Stomach (tissue), 4 donors: ENCODE data around the gene GSAP.

Experiments used
- EP300 ChIP-seq: sonication (generic); formaldehyde crosslinking; IDR thresholded peaks from one replicate; pipeline ENCODE4 v1.6.1; 2017; ENCODE audit warnings: antibody characterized with exemption
- POLR2A ChIP-seq, 4 donors: fragments of 450-650 bp; IDR thresholded peaks; one replicate each; pipeline ENCODE4 v1.6.1; 2016; ENCODE audit warnings: antibody characterized with exemption in 4 of 4, control low read depth in 2 of 4, mild to moderate bottlenecking in 1 of 4, moderate library complexity in 1 of 4

DNA sequence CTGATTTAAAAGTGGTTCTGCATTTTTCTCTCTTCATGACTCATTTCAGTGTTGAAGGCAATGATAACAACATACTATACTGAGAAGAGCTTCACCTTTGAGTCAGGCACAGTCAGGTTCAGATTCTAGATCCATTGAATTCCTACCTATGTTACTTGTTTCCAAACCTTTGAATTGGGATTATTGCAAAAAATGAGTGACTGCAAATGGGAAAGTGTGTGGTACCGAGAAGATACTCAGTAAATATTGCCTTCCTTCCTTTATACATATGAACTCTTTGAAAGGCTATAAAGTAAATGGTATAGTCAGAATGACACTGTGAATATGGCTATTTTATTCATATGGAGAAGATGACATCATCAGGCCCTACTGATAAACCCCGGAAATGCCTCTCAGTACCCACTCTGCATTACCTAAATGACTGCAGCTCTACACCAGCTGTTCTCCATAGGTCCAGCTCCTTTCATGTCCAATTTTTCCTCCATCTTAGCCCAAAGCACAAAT is 149.8 kb downstream of the GSAP start:
- TF ChIP-seq POLR2A (IDR thresholded peaks at IDR 0.05) (no peak), EP300 (no peak)
